Keratinocyte (primary cell): ENCODE results near the gene PGAP3. TPM values are rescaled to one million over a fixed set of nuclear protein-coding genes. Genes with fewer than 3 reads are reported as not detected.

Experiments used
- DNase-seq: peaks from one replicate; pipeline ENCODE4 v3.0.0-alpha.2; 2011; ENCODE audit warnings: low read depth, missing footprints, low spot score
- FAIRE-seq: peaks from 2 replicates; lab custom pipeline; 2011; peaks lifted over from hg19 to GRCh38; lab: Jason Lieb, UNC
- H2AFZ ChIP-seq: 2 replicates; pipeline ENCODE4 v1.6.0; 2012; ENCODE audit warnings: low read length, control low read depth, inconsistent platforms; ENCODE audit not compliant: control insufficient read depth
- H3K27ac ChIP-seq: 2 replicates; pipeline ENCODE4 v1.5.1; 2011; ENCODE audit warnings: low read length; ENCODE audit not compliant: control insufficient read depth, insufficient read depth
- H3K27me3 ChIP-seq: 3 replicates; pipeline ENCODE4 v1.6.0; 2011; ENCODE audit warnings: low read length; ENCODE audit not compliant: control insufficient read depth, insufficient read depth; ENCODE audit errors: extremely low read depth
- H3K36me3 ChIP-seq, 2 experiments: 2 replicates in 1 of 2; 3 replicates in 1 of 2; pipeline ENCODE4 v1.5.1; 2011; ENCODE audit warnings: low read length in 2 of 2, mild to moderate bottlenecking in 1 of 2; ENCODE audit not compliant: control insufficient read depth in 2 of 2, insufficient read depth in 2 of 2; ENCODE audit errors: extremely low read depth in 1 of 2
- H3K4me1 ChIP-seq: 3 replicates; pipeline ENCODE4 v1.5.1; 2011; ENCODE audit warnings: low read length; ENCODE audit not compliant: control insufficient read depth, insufficient read depth; ENCODE audit errors: extremely low read depth
- H3K4me2 ChIP-seq: 3 replicates; pipeline ENCODE4 v1.6.0; 2011; ENCODE audit warnings: low read depth, low read length; ENCODE audit not compliant: control insufficient read depth, insufficient read depth; ENCODE audit errors: extremely low read depth
- H3K4me3 ChIP-seq, 3 experiments: fragments of 200-600 bp in 1 of 3; sonication (generic) in 1 of 3; 2 replicates in 2 of 3; 3 replicates in 1 of 3; pipeline ENCODE4 v1.5.1; 2011 to 2016; ENCODE audit warnings: low read length in 3 of 3, mild to moderate bottlenecking in 3 of 3, control low read depth in 2 of 3, inconsistent platforms in 1 of 3, low read depth in 1 of 3, mixed read lengths in 1 of 3, mixed run types in 1 of 3, moderate library complexity in 1 of 3; ENCODE audit not compliant: control insufficient read depth in 2 of 3, insufficient read depth in 2 of 3; ENCODE audit errors: extremely low read depth in 1 of 3
- H3K79me2 ChIP-seq: 2 replicates; pipeline ENCODE4 v1.6.0; 2012; ENCODE audit warnings: low read length; ENCODE audit not compliant: control insufficient read depth, insufficient read depth
- H3K9ac ChIP-seq: 3 replicates; pipeline ENCODE4 v1.6.0; 2011; ENCODE audit warnings: low read length; ENCODE audit not compliant: control insufficient read depth, insufficient read depth; ENCODE audit errors: extremely low read depth
- H3K9me1 ChIP-seq: 3 replicates; pipeline ENCODE4 v1.6.0; 2011; ENCODE audit warnings: low read length; ENCODE audit not compliant: control insufficient read depth, insufficient read depth; ENCODE audit errors: extremely low read depth
- H3K9me3 ChIP-seq: 2 replicates; pipeline ENCODE4 v1.5.1; 2012; ENCODE audit warnings: low read depth, low read length; ENCODE audit not compliant: control insufficient read depth
- H4K20me1 ChIP-seq: 3 replicates; pipeline ENCODE4 v1.6.0; 2011; ENCODE audit warnings: low read length; ENCODE audit not compliant: control insufficient read depth, insufficient read depth; ENCODE audit errors: extremely low read depth
- EZH2 ChIP-seq: IDR thresholded peaks from one replicate; pipeline ENCODE4 v1.6.1; 2012; ENCODE audit warnings: inconsistent platforms, mild to moderate bottlenecking, low read length, moderate library complexity
- dilution Hi-C: fragments of 300-500 bp; cut with MboI; formaldehyde crosslinking; loops from one replicate; pipeline ENCODE4 v1.7.0; 2020; ENCODE audit warnings: low sequenced_read_pairs; ENCODE audit not compliant: extremely low pct_ligation_motif_present
- polyA plus RNA-seq, 5 experiments: library from polyadenylated mRNA; depleted of rRNA in 3 of 5; stranded (reverse) in 3 of 5; stranded (forward) in 1 of 5; unstranded in 1 of 5; fragments of >200 nt; gene quantifications; 1 replicate in 1 of 5; 2 replicates in 3 of 5; 3 replicates in 1 of 5; pipeline versions ENCODE4 v1.2.1 to v1.2.3, GENCODE V29; 2011 to 2012; ENCODE audit warnings: missing spikeins in 2 of 5, low read depth in 1 of 5, low replicate concordance in 1 of 5
- TF ChIP-seq, protein P1 (sequence below), 3 experiments: IDR thresholded peaks in 1 of 3; conservative IDR thresholded peaks in 1 of 3; optimal IDR thresholded peaks in 1 of 3; 2 replicates in 2 of 3; 3 replicates in 1 of 3; pipeline versions ENCODE3 to v1.5.1; 2011; ENCODE audit warnings: low read length in 3 of 3, mild to moderate bottlenecking in 3 of 3, moderate library complexity in 2 of 3, control low read depth in 1 of 3, inconsistent platforms in 1 of 3; ENCODE audit not compliant: insufficient read depth in 2 of 3; ENCODE audit errors: extremely low read depth in 1 of 3

PGAP3 gene
- polyA plus RNA-seq, 1 donor (not counting 4 experiments of a cell fraction or from before 2014, with no cell fraction given), result 5.6 TPM

DNA sequence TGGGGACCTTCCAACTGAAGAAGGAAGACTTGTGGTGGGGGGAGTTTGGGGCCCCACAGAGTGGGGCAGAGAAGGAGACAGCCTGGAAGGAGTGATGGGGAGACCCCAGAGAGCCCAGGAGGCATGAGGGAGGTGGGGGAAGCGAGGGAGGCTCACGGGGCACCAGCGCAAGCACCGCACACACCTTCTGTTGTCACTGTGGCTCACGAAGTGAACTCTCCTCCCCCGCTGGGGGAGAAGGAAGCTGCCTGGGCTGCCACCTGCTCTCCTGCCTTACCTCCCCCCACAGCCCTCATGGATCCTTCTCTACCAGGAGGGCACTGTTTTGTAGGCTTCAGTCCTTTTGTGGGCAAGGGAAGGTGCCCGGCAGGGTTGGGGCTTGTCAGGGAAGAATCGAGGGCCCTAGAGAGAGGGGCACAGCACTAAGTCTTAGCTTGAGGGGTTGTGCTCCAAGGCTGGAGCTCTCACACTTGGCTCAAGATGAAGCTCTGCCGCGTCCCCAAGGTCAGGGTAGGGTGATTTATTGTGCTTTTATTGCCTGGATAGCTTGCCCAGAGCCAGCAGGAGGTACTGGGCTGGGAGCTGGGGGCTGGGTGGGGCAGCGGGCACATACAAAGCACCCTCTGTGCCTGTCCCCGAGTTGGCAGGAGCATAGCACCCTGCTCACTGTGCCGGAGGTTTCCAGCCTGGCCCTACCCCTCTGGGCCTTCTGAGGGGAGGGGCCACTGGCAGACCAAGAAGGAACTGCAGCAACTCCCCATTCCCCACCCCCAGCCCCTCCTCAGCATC is 55.5 kb downstream of the PGAP3 start:
- Histone ChIP-seq H3K9me3 (no peaks in the 10 kb centered on the region), H3K36me3 (no peaks in the 10 kb centered on the region), H3K4me2 (no peak overlapping the region), H3K27ac (no peak overlapping the region), H4K20me1 (no peaks in the 10 kb centered on the region), H3K9me1 (no peaks in the 10 kb centered on the region), H3K4me3 (no peak overlapping the region), H2AFZ (no peak overlapping the region), H3K79me2 (peaks cover 3% of the 10 kb centered on the region), H3K4me1 (peaks cover 16% of the 10 kb centered on the region), H3K27me3 (peaks cover 12% of the 10 kb centered on the region), H3K9ac (no peak overlapping the region)
- dilution Hi-C loops, result no loop called here
- no peak for DNase-seq
- no peak for FAIRE-seq
- TF ChIP-seq, protein P1, sequence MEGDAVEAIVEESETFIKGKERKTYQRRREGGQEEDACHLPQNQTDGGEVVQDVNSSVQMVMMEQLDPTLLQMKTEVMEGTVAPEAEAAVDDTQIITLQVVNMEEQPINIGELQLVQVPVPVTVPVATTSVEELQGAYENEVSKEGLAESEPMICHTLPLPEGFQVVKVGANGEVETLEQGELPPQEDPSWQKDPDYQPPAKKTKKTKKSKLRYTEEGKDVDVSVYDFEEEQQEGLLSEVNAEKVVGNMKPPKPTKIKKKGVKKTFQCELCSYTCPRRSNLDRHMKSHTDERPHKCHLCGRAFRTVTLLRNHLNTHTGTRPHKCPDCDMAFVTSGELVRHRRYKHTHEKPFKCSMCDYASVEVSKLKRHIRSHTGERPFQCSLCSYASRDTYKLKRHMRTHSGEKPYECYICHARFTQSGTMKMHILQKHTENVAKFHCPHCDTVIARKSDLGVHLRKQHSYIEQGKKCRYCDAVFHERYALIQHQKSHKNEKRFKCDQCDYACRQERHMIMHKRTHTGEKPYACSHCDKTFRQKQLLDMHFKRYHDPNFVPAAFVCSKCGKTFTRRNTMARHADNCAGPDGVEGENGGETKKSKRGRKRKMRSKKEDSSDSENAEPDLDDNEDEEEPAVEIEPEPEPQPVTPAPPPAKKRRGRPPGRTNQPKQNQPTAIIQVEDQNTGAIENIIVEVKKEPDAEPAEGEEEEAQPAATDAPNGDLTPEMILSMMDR (optimal IDR thresholded peaks at IDR 0.05 in 1 of 3, IDR thresholded peaks at IDR 0.05 in 1 of 3, conservative IDR thresholded peaks at IDR 0.05 in 1 of 3; ENCODE audit: extremely low read depth in 1 of 3, insufficient read depth in 2 of 3, low read length in 3 of 3), result no peak
- TF ChIP-seq EZH2, result no peak

DNA sequence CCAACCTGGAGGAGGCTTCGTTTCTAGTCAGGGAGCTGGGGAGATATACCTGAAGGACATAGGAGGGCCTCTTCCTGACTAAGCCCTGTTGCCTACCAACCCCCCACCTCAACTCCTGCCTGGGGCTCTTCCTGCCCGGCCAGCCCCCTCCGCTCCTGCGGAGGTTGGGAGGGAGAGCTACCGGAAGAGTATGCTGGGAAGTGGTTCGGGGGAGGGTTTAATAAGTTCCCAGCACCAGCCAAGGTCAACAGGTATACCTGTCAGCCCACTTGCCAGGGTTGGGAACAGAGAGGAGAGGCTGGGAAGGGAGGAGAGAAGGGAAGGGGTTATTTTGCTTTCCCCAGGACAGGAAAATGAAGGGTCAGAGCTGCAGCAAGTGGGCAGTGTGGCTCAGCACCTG is 56.5 kb downstream of the PGAP3 start:
- Histone ChIP-seq H3K36me3 (no peaks in the 10 kb centered on the region), H3K9ac (no peak overlapping the region), H3K27ac (no peak overlapping the region), H2AFZ (peak overlapping the region; percentile 59), H3K4me3 (no peak overlapping the region), H3K9me3 (no peaks in the 10 kb centered on the region), H3K4me2 (peak overlapping the region; percentile 52), H3K4me1 (peaks cover 18% of the 10 kb centered on the region), H3K79me2 (no peaks in the 10 kb centered on the region), H3K27me3 (peaks cover 21% of the 10 kb centered on the region), H4K20me1 (no peaks in the 10 kb centered on the region), H3K9me1 (no peaks in the 10 kb centered on the region)
- dilution Hi-C loops, result no loop called here
- DNase-seq (no peak), FAIRE-seq (no peak)
- TF ChIP-seq EZH2, result no peak
- TF ChIP-seq, protein P1 (optimal IDR thresholded peaks at IDR 0.05 in 1 of 3, IDR thresholded peaks at IDR 0.05 in 1 of 3, conservative IDR thresholded peaks at IDR 0.05 in 1 of 3; ENCODE audit: extremely low read depth in 1 of 3, insufficient read depth in 2 of 3, low read length in 3 of 3), result no peak
